HT1080 (cell line): ENCODE results near the gene ARL5C. TPM values are rescaled to one million over a fixed set of nuclear protein-coding genes. Genes with fewer than 3 reads are reported as not detected.
"Not testable (repeated sequence)": the region's sequence is repeated elsewhere in the genome, so short reads cannot be mapped to it uniquely, and the experiment has no call there.

Experiments
- DNase-seq: peaks from one replicate; pipeline ENCODE4 v3.0.0-alpha.2; 2015; ENCODE audit warnings: low read depth
- total RNA-seq: library from RNA; depleted of rRNA; stranded (reverse); fragments of >200 nt; shearing (Covaris generic); gene quantifications from 2 replicates; pipeline ENCODE4 v1.2.3, GENCODE V29; 2014

Gene ARL5C
- total RNA-seq, 1 experiment from 2014 or later: not detected

- no peak for DNase-seq
These were observed 23.9 kb downstream of the ARL5C start for GRCh38 chr17:39141915-39142664.

- no peak for DNase-seq
These were observed 24.7 kb downstream of the ARL5C start for GRCh38 chr17:39141294-39141693.

- no peak for DNase-seq
These were observed 26.4 kb downstream of the ARL5C start for GRCh38 chr17:39139561-39139960.

- peak; percentile 86 for DNase-seq
These were observed 26.8 kb downstream of the ARL5C start for GRCh38 chr17:39139161-39139511.

GRCh38 chr17:39138431-39139160 lies 27.4 kb downstream of the ARL5C start:
- DNase-seq: no peak

GRCh38 chr17:39134878-39135277 lies 31.1 kb downstream of the ARL5C start:
- no peak for DNase-seq

GRCh38 chr17:39132192-39132610 lies 33.8 kb downstream of the ARL5C start:
- peak; percentile 72 for DNase-seq

GRCh38 chr17:39131616-39132015 lies 34.3 kb downstream of the ARL5C start:
- DNase-seq: no peak

GRCh38 chr17:39130205-39130604 lies 35.8 kb downstream of the ARL5C start:
- DNase-seq: no peak

GRCh38 chr17:39129544-39129943 lies 36.4 kb downstream of the ARL5C start:
- DNase-seq: not testable (repeated sequence)

- DNase-seq: no peak
These were observed 39.5 kb downstream of the ARL5C start for GRCh38 chr17:39126436-39126835.

- no peak for DNase-seq
These were observed 40.7 kb downstream of the ARL5C start for GRCh38 chr17:39125143-39125875.

GRCh38 chr17:39123627-39124026 lies 42.3 kb downstream of the ARL5C start:
- peak; percentile 20 for DNase-seq

GRCh38 chr17:39122991-39123390 lies 43.0 kb downstream of the ARL5C start:
- no peak for DNase-seq

GRCh38 chr17:39121919-39122318 lies 44.0 kb downstream of the ARL5C start:
- DNase-seq: not testable (repeated sequence)

GRCh38 chr17:39118674-39119419 lies 47.1 kb downstream of the ARL5C start:
- no peak for DNase-seq

GRCh38 chr17:39116224-39116623 lies 49.7 kb downstream of the ARL5C start:
- no peak for DNase-seq

- no peak for DNase-seq
These were observed 50.8 kb downstream of the ARL5C start for GRCh38 chr17:39115135-39115534.

GRCh38 chr17:39114723-39115122 lies 51.2 kb downstream of the ARL5C start:
- no peak for DNase-seq

- DNase-seq: no peak
These were observed 52.1 kb downstream of the ARL5C start for GRCh38 chr17:39113871-39114270.

- DNase-seq: no peak
These were observed 55.4 kb downstream of the ARL5C start for GRCh38 chr17:39110435-39111136.
